ENCODE measurements around the gene ANKRD1. TPM values are rescaled to one million over a fixed set of nuclear protein-coding genes. Genes with fewer than 3 reads are reported as not detected.

The ANKRD1 gene
- polyA plus RNA-seq, 10 donors = 14.5 to 445 (median 60.5) TPM

- peak in 1 of 3 donors; percentile 50 for DNase-seq
These were observed 55.5 kb downstream of the ANKRD1 start for GRCh38 chr10:90865401-90865800.

- peak in 1 of 3 donors; percentile 52 for DNase-seq
These were observed 57.9 kb downstream of the ANKRD1 start for GRCh38 chr10:90862908-90863514.

Other genes starting within 250 kb of the ANKRD1 start
- gene HTR7, start 63.0 kb downstream of the ANKRD1 start, polyA plus RNA-seq (ENCODE audit: insufficient read length in 10 of 10) = under 1 TPM; 0.05 to 0.31 (median 0.15) TPM
- 10 to 100 TPM; 32.1 to 41.7 (median 37.6) TPM for gene RPP30, start 49.1 kb downstream of the ANKRD1 start, polyA plus RNA-seq (ENCODE audit: insufficient read length in 10 of 10)